Heart right ventricle (tissue), 16 donors: ENCODE data around the gene SLC17A8. TPM values are rescaled to one million over a fixed set of nuclear protein-coding genes. Genes with fewer than 3 reads are reported as not detected.
"Not testable (repeated sequence)": the region's sequence is repeated elsewhere in the genome, so short reads cannot be mapped to it uniquely, and the experiment has no call there.

Experiments
- ATAC-seq, 8 donors: fragments of 200-7000 bp; cut with Tn5 transposase; one replicate each; pipeline ENCODE4 v1.9.1; 2020; ENCODE audit warnings: mild to moderate bottlenecking in 8 of 8, moderate library complexity in 8 of 8, moderate number of reproducible peaks in 1 of 8
- DNase-seq, 2 donors: peaks; one replicate each; pipeline ENCODE4 v3.0.0-alpha.2; 2020
- H3K27ac ChIP-seq, 10 donors: fragments of 200-600 bp; sonication (generic) in 2 of 10; one replicate each; pipeline versions ENCODE4 v1.5.0 to v1.8.0; 2020 to 2022; ENCODE audit warnings: mild to moderate bottlenecking in 3 of 10
- H3K27me3 ChIP-seq, 7 donors: fragments of 200-600 bp; one replicate each; pipeline ENCODE4 v1.8.0; 2021 to 2022; ENCODE audit warnings: mild to moderate bottlenecking in 2 of 7
- H3K36me3 ChIP-seq, 9 donors: fragments of 200-600 bp; sonication (generic) in 1 of 9; one replicate each; pipeline versions ENCODE4 v1.5.0 to v1.8.0; 2020 to 2022; ENCODE audit warnings: mild to moderate bottlenecking in 2 of 9
- H3K4me1 ChIP-seq, 9 donors: fragments of 200-600 bp; sonication (generic) in 1 of 9; one replicate each; pipeline versions ENCODE4 v1.5.0 to v1.8.0; 2020 to 2022; ENCODE audit warnings: mild to moderate bottlenecking in 4 of 9
- H3K4me3 ChIP-seq, 10 donors: fragments of 200-600 bp; sonication (generic) in 2 of 10; one replicate each; pipeline versions ENCODE4 v1.5.0 to v1.8.0; 2020 to 2022; ENCODE audit warnings: mild to moderate bottlenecking in 7 of 10, moderate library complexity in 2 of 10
- H3K9me3 ChIP-seq, 11 donors: fragments of 200-600 bp in 10 of 11; sonication (generic) in 2 of 11; one replicate each; pipeline versions ENCODE4 v1.5.0 to v1.8.0; 2013 to 2022; ENCODE audit warnings: mild to moderate bottlenecking in 2 of 11, control low read depth in 1 of 11, moderate library complexity in 1 of 11
- WGBS, 2 donors: extraction: QIAGEN DNeasy Blood & Tissue Kit; methylation state at CpG; one replicate each; pipeline ENCODE4 v1.1.7; 2013; ENCODE audit warnings: inconsistent platforms in 1 of 2; 5-methylcytosine and 5-hydroxymethylcytosine counted together
- intact Hi-C, 10 donors: fragments of 100-400 bp; cut with DNase I; formaldehyde crosslinking; loops; one replicate each; pipeline versions ENCODE4 v1.11.1 to v1.14.2; 2022
- polyA plus RNA-seq, 2 donors: library from polyadenylated mRNA; stranded (reverse); fragments of 200-250 nt; gene quantifications; one replicate each; pipeline ENCODE4 v1.2.3, GENCODE V29; 2013
- total RNA-seq, 10 donors: library from RNA; stranded (reverse); fragmentation: NEBNext Ultra II Directional in 3 of 10; extraction: Animal tissue kit (Norgen Biotek cat#: 25700) in 3 of 10; gene quantifications; one replicate each; pipeline versions ENCODE4 v1.2.1 to v1.2.4, GENCODE V29; 2021 to 2023
- TF ChIP-seq, protein P1 (sequence below), 9 donors: fragments of 200-600 bp; sonication (generic) in 2 of 9; IDR thresholded peaks; one replicate each; pipeline versions ENCODE4 v1.5.0 to v1.8.0; 2021 to 2022; ENCODE audit warnings: antibody characterized with exemption in 9 of 9, mild to moderate bottlenecking in 5 of 9, moderate library complexity in 1 of 9
- donor health status: Arrhythmogenic right ventricular cardiomyopathy.
- donor health status: ischemic (EF 13 %, LVEDD 7.1; RV severe dilation, severe dysfunction).
- donor health status: healthy with polysubstance abuse.
- donor health status: DM: no; HTN: yes; CAD: no.
- donor health status: DM: no; HTN: no; CAD: no.
- donor health status: ischemic (EF 25% LVEDD 6.9; RV normal size, moderate dysfunction).
- donor health status: ischemic (EF 25% LVEDD 5.7; RV mildly dilated, moderate dysfunction).
- donor health status: healthy.
- donor health status: DM: yes; HTN: yes; CAD: no.
- donor health status: Ischemic cardiomyopathy.
- donor health status: ischemic (EF 35%, LVEDD 5.7; RV mildly dilated, moderate dysfunction).
- donor health status: nonischemic (EF 11% LVEDD 7.7; RV severe dilation, severe dysfunction).
- donor health status: DM: yes; HTN: yes; CAD: no.
- donor health status: PGD.
- donor health status: ischemic (EF 29% LVEDD 5.4; RV normal size, mild dysfunction).
- donor health status: nonischemic (EF 23%, LVEDD 6.1; RV moderate dilation, normal function).

The SLC17A8 gene
- total and polyA plus RNA-seq, 12 donors, result 0.08 to 0.17 TPM; not detected in 10

DNA sequence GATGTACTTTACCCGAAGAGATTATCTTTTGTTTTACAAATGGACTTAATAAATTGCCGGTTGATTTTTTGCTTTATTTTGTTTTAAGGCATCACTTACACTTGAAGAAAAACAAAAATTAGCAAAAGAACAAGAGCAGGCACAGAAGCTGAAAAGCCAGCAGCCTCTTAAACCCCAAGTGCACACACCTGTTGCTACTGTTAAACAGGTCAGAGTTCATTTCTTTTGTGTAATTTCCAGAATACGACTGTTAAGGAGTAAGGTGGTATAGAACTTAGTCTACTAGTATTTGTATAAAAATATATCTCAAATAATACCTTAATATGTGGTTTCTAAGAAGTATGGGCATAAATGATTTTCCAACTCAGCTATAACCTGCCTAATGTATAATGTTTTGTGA lies 19.6 kb upstream of the SLC17A8 start:
- Histone ChIP-seq H3K36me3 (peaks cover 0 to 97% (median 18%) of the 10 kb centered on the region in 9 donors), H3K4me1 (no peaks in the 10 kb centered on the region), H3K27ac (no peak overlapping the region), H3K9me3 (no peaks in the 10 kb centered on the region), H3K27me3 (no peaks in the 10 kb centered on the region), H3K4me3 (no peak overlapping the region)
- intact Hi-C loops, result loop anchor here in 2 of 10 donors (10.0 kb wide), 2 partner anchors 62 to 102 kb away; no protein-coding TSS in a partner anchor
- TF ChIP-seq, protein P1, sequence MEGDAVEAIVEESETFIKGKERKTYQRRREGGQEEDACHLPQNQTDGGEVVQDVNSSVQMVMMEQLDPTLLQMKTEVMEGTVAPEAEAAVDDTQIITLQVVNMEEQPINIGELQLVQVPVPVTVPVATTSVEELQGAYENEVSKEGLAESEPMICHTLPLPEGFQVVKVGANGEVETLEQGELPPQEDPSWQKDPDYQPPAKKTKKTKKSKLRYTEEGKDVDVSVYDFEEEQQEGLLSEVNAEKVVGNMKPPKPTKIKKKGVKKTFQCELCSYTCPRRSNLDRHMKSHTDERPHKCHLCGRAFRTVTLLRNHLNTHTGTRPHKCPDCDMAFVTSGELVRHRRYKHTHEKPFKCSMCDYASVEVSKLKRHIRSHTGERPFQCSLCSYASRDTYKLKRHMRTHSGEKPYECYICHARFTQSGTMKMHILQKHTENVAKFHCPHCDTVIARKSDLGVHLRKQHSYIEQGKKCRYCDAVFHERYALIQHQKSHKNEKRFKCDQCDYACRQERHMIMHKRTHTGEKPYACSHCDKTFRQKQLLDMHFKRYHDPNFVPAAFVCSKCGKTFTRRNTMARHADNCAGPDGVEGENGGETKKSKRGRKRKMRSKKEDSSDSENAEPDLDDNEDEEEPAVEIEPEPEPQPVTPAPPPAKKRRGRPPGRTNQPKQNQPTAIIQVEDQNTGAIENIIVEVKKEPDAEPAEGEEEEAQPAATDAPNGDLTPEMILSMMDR (IDR thresholded peaks at IDR 0.05), result no peak
- 92 to 94% methylated on average over 3 of the region's 3 CpGs for WGBS, 2 donors
- no peak for DNase-seq
- ATAC-seq, result no peak

DNA sequence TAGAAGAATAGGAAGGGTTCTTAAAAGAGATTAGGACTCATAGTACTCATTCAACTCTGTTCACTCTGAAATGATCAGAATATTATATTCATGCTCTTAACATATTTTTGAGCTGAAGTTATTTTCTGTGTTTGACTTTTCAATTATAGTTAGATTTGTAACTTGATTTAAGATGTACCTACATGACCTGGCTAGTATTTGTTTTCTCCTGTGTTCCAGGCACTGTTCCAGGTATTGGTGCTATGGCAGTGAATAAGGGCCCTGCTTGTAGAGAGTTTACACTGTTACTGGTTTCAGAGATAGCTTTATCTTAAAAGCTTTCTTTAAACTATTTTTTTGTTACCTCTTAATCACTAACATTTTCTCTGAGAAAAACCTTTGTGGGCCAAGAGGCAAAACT lies 19.1 kb upstream of the SLC17A8 start:
- Histone ChIP-seq H3K9me3 (peaks cover 0 to 4% (median 0%) of the 10 kb centered on the region in 11 donors), H3K27ac (no peak overlapping the region), H3K27me3 (no peaks in the 10 kb centered on the region), H3K4me3 (no peak overlapping the region), H3K36me3 (peaks cover 0 to 100% (median 18%) of the 10 kb centered on the region in 9 donors), H3K4me1 (no peaks in the 10 kb centered on the region)
- TF ChIP-seq, protein P1 (IDR thresholded peaks at IDR 0.05), result no peak
- intact Hi-C loops, result loop anchor here in 2 of 10 donors (10.0 kb wide), 2 partner anchors 63 to 103 kb away; no protein-coding TSS in a partner anchor
- DNase-seq, result no peak
- no peak for ATAC-seq

DNA sequence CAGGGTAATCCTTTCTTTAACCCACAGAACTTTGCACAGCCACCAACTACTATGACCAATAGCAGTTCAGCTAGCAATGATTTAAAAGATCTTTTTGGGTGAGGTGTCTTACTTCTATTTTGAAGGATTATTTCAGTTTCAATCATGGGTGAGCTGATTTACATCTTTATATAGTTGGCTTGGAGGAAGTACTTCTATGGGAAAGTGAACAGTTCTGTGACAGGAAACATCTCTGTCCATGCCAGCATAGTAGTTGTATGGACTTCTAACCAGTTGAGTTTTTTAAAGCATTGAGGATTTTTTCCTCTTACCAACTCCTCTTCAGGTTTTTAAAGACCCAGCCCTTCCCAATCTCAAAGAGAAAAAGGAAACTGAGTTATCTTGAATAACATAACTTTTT lies 17.8 kb upstream of the SLC17A8 start:
- TF ChIP-seq, protein P1 (IDR thresholded peaks at IDR 0.05), result no peak
- H3K36me3 ChIP-seq, result peaks cover 0 to 87% (median 18%) of the 10 kb centered on the region in 9 donors
- intact Hi-C loops, result loop anchor here in 2 of 10 donors (10.0 kb wide), 2 partner anchors 64 to 104 kb away; no protein-coding TSS in a partner anchor

DNA sequence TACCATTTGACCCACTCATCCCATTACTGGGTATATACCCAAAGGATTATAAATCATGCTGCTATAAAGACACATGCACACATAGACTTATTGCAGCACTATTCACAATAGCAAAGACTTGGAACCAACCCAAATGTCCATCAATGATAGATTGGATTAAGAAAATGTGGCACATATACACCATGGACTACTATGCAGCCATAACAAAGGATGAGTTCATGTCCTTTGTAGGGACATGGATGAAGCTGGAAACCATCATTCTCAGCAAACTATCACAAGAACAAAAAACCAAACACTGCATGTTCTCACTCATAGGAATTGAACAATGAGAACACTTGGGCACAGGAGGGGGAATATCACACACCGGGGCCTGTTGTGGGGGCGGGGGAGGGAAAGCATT lies 14.0 kb upstream of the SLC17A8 start:
- 98 to 100% methylated on average over 2 of the region's 2 CpGs for whole genome bisulfite sequencing, 2 donors
- H3K9me3 ChIP-seq, ATAC-seq, H3K4me3 ChIP-seq, H3K27ac ChIP-seq, H3K4me1 ChIP-seq, DNase-seq, H3K27me3 ChIP-seq: not testable (repeated sequence)
- intact Hi-C loops, result loop anchor here in 3 of 10 donors (10.0 kb wide), 2 partner anchors 212 to 322 kb away; no protein-coding TSS in a partner anchor
- H3K36me3 ChIP-seq, result peaks cover 0 to 48% (median 6%) of the 10 kb centered on the region in 9 donors

More for the DNA sequence above, 17.8 kb upstream of the SLC17A8 start:
- Histone ChIP-seq H3K27me3 (no peaks in the 10 kb centered on the region), H3K4me3 (no peak overlapping the region), H3K4me1 (no peaks in the 10 kb centered on the region), H3K9me3 (peaks cover 0 to 7% (median 0%) of the 10 kb centered on the region in 11 donors), H3K27ac (no peak overlapping the region)
- DNase-seq, result no peak
- ATAC-seq, result no peak

DNA sequence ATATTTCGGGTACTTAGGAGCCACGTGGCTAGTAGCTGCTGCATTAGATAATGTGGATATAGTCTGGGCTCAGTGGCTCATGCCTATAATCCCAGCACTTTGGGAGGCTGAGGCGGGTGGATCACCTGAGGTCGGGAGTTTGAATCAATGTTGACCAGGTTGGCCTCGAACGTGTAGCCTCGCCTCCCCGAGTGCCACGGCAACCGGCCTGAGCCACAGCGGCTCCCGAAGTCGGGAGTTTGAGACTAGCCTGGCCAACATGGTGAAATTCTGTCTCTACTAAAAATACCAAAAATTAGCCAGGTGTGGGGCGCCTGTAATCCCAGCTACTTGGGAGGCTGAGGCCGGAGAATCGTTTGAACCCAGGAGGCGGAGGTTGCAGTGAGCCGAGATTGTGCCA lies 12.5 kb upstream of the SLC17A8 start:
- H3K4me3 ChIP-seq, ATAC-seq, H3K4me1 ChIP-seq, H3K9me3 ChIP-seq, DNase-seq, H3K27me3 ChIP-seq, H3K27ac ChIP-seq: not testable (repeated sequence)
- 93 to 95% methylated on average over 18 of the region's 18 CpGs for WGBS, 2 donors
- H3K36me3 ChIP-seq, result peaks cover 0 to 34% (median 6%) of the 10 kb centered on the region in 9 donors
- intact Hi-C loops, result loop anchor here in 3 of 10 donors (10.0 kb wide), 2 partner anchors 210 to 320 kb away; no protein-coding TSS in a partner anchor
